Endothelial cell (in vitro differentiated cells): ENCODE measurements around the gene TRPM3. TPM values are rescaled to one million over a fixed set of nuclear protein-coding genes. Genes with fewer than 3 reads are reported as not detected.

Experiments used
- DNase-seq: peaks from one replicate; pipeline ENCODE4 v3.0.0; 2021; ENCODE audit warnings: low spot score
- H3K27ac Mint-ChIP-seq: one replicate; pipeline ENCODE4 v1.8.0; 2021; ENCODE audit warnings: mixed read lengths, inconsistent platforms; ENCODE audit not compliant: unreplicated experiment
- H3K27me3 Mint-ChIP-seq: one replicate; pipeline ENCODE4 v1.8.0; 2021; ENCODE audit warnings: mild to moderate bottlenecking, moderate library complexity, mixed read lengths, inconsistent platforms; ENCODE audit not compliant: unreplicated experiment
- H3K36me3 Mint-ChIP-seq: one replicate; pipeline ENCODE4 v1.8.0; 2021; ENCODE audit warnings: mild to moderate bottlenecking, low read depth, mixed read lengths, inconsistent platforms; ENCODE audit not compliant: unreplicated experiment
- H3K4me1 Mint-ChIP-seq: one replicate; pipeline ENCODE4 v1.8.0; 2021; ENCODE audit warnings: mild to moderate bottlenecking, mixed read lengths, inconsistent platforms; ENCODE audit not compliant: unreplicated experiment
- H3K4me3 Mint-ChIP-seq: one replicate; pipeline ENCODE4 v1.8.0; 2021; ENCODE audit warnings: mild to moderate bottlenecking, mixed read lengths, inconsistent platforms; ENCODE audit not compliant: unreplicated experiment
- H3K9me3 Mint-ChIP-seq: one replicate; pipeline ENCODE4 v1.8.0; 2021; ENCODE audit warnings: mixed read lengths, inconsistent platforms; ENCODE audit not compliant: unreplicated experiment
- total RNA-seq: library from RNA; stranded (reverse); fragmentation: NEBNext Ultra II Directional; extraction: Animal tissue kit (Norgen Biotek cat#: 25700); gene quantifications from one replicate; pipeline ENCODE4 v1.2.1, GENCODE V29; 2021; ENCODE audit not compliant: unreplicated experiment
- TF ChIP-seq, protein P1 (sequence below): fragments of 200-600 bp; sonication (generic); IDR thresholded peaks from one replicate; pipeline ENCODE4 v1.5.0; 2021; ENCODE audit warnings: antibody characterized with exemption; ENCODE audit not compliant: unreplicated experiment

The TRPM3 gene
- total RNA-seq, 1 donor from 2014 or later = 0.54 TPM

DNA sequence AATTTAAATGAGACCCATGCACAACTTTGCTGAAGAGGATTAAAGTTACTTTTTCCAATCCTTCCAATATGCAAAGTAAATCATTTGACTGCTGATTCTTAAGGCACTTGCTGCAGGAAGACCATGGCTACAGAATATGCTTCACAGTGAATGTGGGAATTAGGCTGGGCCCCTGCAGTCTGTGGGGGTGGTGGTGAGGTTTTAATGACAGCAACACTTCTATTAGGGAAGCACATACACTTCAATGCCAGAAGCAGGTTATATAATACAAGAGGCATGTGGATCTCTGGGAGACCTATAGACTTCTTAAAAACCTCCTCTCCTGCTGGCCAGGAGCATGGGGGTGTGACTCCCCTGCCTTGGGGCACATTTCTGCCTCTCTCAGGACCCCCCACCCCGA is 582.4 kb downstream of the TRPM3 start:
- no peak overlapping the region for H3K27ac Mint-ChIP-seq

DNA sequence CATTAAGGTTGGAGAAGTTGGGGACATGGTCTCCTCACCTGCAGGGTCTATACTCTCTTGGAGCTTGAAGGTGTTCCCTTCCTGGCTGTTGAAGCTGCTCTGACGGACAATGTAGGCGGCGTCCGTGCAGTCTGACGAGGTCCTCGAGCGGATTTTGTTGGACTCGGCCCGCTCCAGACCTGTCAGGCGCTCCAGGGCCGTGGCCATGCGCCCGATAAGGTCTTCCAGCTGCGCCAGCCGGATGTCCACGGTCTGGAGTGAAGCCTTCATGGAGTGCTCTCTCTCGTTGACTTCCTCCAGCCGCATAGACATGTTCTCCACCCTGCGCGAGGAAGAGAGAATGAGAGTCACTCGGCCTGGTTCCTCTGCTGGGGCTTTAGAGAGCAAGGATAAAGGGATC is 584.3 kb downstream of the TRPM3 start:
- TF ChIP-seq, protein P1, sequence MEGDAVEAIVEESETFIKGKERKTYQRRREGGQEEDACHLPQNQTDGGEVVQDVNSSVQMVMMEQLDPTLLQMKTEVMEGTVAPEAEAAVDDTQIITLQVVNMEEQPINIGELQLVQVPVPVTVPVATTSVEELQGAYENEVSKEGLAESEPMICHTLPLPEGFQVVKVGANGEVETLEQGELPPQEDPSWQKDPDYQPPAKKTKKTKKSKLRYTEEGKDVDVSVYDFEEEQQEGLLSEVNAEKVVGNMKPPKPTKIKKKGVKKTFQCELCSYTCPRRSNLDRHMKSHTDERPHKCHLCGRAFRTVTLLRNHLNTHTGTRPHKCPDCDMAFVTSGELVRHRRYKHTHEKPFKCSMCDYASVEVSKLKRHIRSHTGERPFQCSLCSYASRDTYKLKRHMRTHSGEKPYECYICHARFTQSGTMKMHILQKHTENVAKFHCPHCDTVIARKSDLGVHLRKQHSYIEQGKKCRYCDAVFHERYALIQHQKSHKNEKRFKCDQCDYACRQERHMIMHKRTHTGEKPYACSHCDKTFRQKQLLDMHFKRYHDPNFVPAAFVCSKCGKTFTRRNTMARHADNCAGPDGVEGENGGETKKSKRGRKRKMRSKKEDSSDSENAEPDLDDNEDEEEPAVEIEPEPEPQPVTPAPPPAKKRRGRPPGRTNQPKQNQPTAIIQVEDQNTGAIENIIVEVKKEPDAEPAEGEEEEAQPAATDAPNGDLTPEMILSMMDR = no peak
- DNase-seq = no peak

More for the DNA sequence above, 582.4 kb downstream of the TRPM3 start:
- TF ChIP-seq, protein P1 = no peak
- peaks cover 1% of the 10 kb centered on the region for H3K27me3 Mint-ChIP-seq
- no peaks in the 10 kb centered on the region for H3K36me3 Mint-ChIP-seq
- DNase-seq = no peak
- H3K4me1 Mint-ChIP-seq = no peaks in the 10 kb centered on the region
- no peaks in the 10 kb centered on the region for H3K9me3 Mint-ChIP-seq
- no peak overlapping the region for H3K4me3 Mint-ChIP-seq

DNA sequence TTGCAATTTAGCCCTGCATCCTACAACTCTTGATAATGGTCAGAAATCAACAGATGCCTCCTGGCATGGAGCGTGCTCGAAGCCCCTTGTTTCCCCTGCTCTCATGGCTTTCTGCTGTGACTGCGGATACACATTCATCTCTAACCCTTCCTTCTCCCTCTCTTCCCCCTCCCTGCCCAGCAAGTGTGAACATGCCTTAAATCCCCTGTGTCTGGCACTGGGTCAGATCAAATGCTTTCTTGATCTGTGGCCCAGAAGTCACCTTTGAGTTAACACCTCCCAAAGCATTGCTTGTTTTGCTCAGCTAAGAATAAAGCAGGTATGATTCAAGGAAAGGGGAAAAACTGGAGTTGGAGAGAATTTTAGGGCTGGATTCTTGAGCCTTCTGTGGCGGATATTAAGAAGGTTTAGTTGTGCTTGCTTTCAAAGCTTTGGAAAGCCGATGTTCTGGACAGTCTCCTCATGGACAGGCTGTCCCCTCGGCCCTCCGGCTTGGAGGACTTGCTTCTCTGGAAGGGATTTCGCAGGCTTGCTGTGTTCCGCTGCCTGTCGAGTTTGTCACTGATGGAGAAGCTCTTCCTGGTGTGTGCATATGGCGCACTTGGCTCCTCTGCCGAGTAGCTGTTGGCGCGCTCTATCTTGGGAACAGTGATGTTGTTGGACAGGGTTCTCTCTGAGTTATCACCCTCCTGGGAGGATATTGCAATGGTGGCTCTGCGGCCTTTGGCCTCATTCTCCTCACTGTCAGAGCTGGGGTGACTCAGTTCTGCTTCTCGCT is 585.7 kb downstream of the TRPM3 start:
- no peak overlapping the region for H3K27ac Mint-ChIP-seq
- H3K36me3 Mint-ChIP-seq = no peaks in the 10 kb centered on the region
- peaks cover 1% of the 10 kb centered on the region for H3K27me3 Mint-ChIP-seq
- TF ChIP-seq, protein P1 = no peak
- H3K4me1 Mint-ChIP-seq = peaks cover 4% of the 10 kb centered on the region
- DNase-seq = no peak
- H3K4me3 Mint-ChIP-seq = no peak overlapping the region
- H3K9me3 Mint-ChIP-seq = no peaks in the 10 kb centered on the region

More for the DNA sequence above, 584.3 kb downstream of the TRPM3 start:
- H3K36me3 Mint-ChIP-seq = no peaks in the 10 kb centered on the region
- H3K27me3 Mint-ChIP-seq = peaks cover 1% of the 10 kb centered on the region
- H3K27ac Mint-ChIP-seq = no peak overlapping the region
- peaks cover 4% of the 10 kb centered on the region for H3K4me1 Mint-ChIP-seq
- H3K9me3 Mint-ChIP-seq = no peaks in the 10 kb centered on the region
- no peak overlapping the region for H3K4me3 Mint-ChIP-seq

DNA sequence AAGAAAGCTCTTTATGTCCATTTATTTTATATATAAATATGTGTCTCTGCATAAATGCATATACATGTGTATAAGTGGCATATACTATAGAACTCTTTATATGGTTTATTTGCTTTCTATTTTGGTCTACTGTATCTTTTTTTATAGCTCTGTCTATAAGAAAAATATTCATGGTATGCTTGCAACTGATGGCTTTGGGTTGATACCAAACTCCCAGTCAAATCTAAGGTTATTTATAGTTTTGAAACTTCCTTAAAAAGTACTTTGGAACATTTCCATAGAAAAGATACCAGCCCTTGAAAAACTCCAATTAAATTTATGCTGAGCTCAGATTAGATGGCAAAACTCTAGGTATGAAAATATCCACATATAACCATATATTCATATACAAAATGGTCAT is 587.0 kb downstream of the TRPM3 start:
- peaks cover 1% of the 10 kb centered on the region for H3K27me3 Mint-ChIP-seq
- no peak for DNase-seq
- no peak overlapping the region for H3K27ac Mint-ChIP-seq
- H3K9me3 Mint-ChIP-seq = no peaks in the 10 kb centered on the region
- peaks cover 4% of the 10 kb centered on the region for H3K4me1 Mint-ChIP-seq
- no peak overlapping the region for H3K4me3 Mint-ChIP-seq
- TF ChIP-seq, protein P1 = no peak
- no peaks in the 10 kb centered on the region for H3K36me3 Mint-ChIP-seq

DNA sequence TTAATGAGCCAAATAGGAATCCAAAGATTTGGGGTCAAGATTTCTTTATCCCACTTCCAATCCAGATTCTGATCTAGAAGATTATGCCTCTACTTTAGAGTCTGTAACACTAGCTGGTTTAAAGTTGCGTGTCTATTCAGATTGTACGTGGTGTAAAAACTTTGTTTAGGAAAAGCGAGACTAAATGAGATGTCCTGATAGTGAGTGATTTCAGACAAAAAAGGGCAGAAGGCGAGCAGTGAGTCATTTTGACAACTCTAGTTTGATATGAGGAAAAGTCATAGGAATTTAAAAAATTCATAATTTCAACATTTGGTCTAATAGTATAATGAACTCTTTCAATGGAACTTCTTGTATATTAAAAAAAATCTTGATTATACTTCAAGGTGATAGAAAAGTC is 587.4 kb downstream of the TRPM3 start:
- H3K27me3 Mint-ChIP-seq = peaks cover 1% of the 10 kb centered on the region
- no peak overlapping the region for H3K4me3 Mint-ChIP-seq
- H3K27ac Mint-ChIP-seq = no peak overlapping the region
- H3K9me3 Mint-ChIP-seq = no peaks in the 10 kb centered on the region
- no peak for DNase-seq
- TF ChIP-seq, protein P1 = no peak
- peaks cover 4% of the 10 kb centered on the region for H3K4me1 Mint-ChIP-seq
- no peaks in the 10 kb centered on the region for H3K36me3 Mint-ChIP-seq
